T47D (cell line): ENCODE measurements around the gene PSG5.
"Not testable (repeated sequence)": the region's sequence is repeated elsewhere in the genome, so short reads cannot be mapped to it uniquely, and the experiment has no call there.

Experiments used
- DNase-seq, 2 experiments: peaks; one replicate each; pipeline versions ENCODE4 v3.0.0 to v3.0.0-alpha.2; 2011 to 2012; ENCODE audit warnings: low read depth in 1 of 2, low spot score in 1 of 2
- JUND ChIP-seq: IDR thresholded peaks from 2 replicates; pipeline ENCODE4 v1.6.1; 2012; ENCODE audit warnings: low read depth
- in situ Hi-C: cut with HindIII; loops from 2 replicates; pipeline ENCODE4 v1.10.0; 2016; ENCODE audit warnings: low sequenced_read_pairs, low pct_unique_long_range_greater_than_20kb

PSG5 gene

GRCh38 chr19:43132696-43133095, 53.6 kb downstream of the PSG5 start:
- TF ChIP-seq JUND, result no peak
- DNase-seq, result no peak
- in situ Hi-C loops, result no loop called here

- in situ Hi-C loops, result not testable (repeated sequence)
- peak; percentile 2 to 84 for DNase-seq
Measured at GRCh38 chr19:43131281-43131842, 55.0 kb downstream of the PSG5 start.

- in situ Hi-C loops, result not testable (repeated sequence)
- peak in 1 of 2 experiments; percentile 25 for DNase-seq
Measured at GRCh38 chr19:43129197-43129596, 57.1 kb downstream of the PSG5 start.

GRCh38 chr19:43127336-43127735, 59.0 kb downstream of the PSG5 start:
- in situ Hi-C loops, DNase-seq: not testable (repeated sequence)

- no peak for TF ChIP-seq JUND
- in situ Hi-C loops, result no loop called here
- no peak for DNase-seq
Measured at GRCh38 chr19:43126720-43127119, 59.6 kb downstream of the PSG5 start.

- in situ Hi-C loops, result no loop called here
- TF ChIP-seq JUND, result no peak
- DNase-seq, result no peak
Measured at GRCh38 chr19:43124360-43124759, 62.0 kb downstream of the PSG5 start.

GRCh38 chr19:43120433-43121026, 65.8 kb downstream of the PSG5 start:
- not testable (repeated sequence) for DNase-seq

GRCh38 chr19:43119526-43119925, 66.8 kb downstream of the PSG5 start:
- not testable (repeated sequence) for DNase-seq

More at GRCh38 chr19:43120433-43121026, 65.8 kb downstream of the PSG5 start:
- in situ Hi-C loops, result not testable (repeated sequence)

More at GRCh38 chr19:43119526-43119925, 66.8 kb downstream of the PSG5 start:
- in situ Hi-C loops, result not testable (repeated sequence)
